Neural cell (in vitro differentiated cells): ENCODE data around the gene RAMP3. TPM values are rescaled to one million over a fixed set of nuclear protein-coding genes. Genes with fewer than 3 reads are reported as not detected.

Source experiments
- H2AFZ ChIP-seq: fragments of 200-600, 300-800 bp; sonication (generic), shearing (Covaris generic); 2 replicates; pipeline ENCODE4 v1.6.0; 2014; ENCODE audit warnings: low read depth, mild to moderate bottlenecking, antibody characterized with exemption, low read length, moderate library complexity
- H3F3A ChIP-seq: fragments of 200-600 bp; shearing (Covaris generic); 2 replicates; pipeline ENCODE4 v1.6.1; 2016; ENCODE audit warnings: mild to moderate bottlenecking, moderate library complexity, mixed read lengths, antibody characterized with exemption, low read length; ENCODE audit not compliant: insufficient read depth, poor library complexity, severe bottlenecking
- H3K27ac ChIP-seq: fragments of 200-600, 300-800 bp; sonication (generic), shearing (Covaris generic); 2 replicates; pipeline ENCODE4 v1.5.1; 2014; ENCODE audit warnings: mild to moderate bottlenecking, low read length, moderate library complexity
- H3K27me3 ChIP-seq: fragments of 300-800, 200-600 bp; sonication (generic), shearing (Covaris generic); 2 replicates; pipeline ENCODE4 v1.6.0; 2014; ENCODE audit warnings: mild to moderate bottlenecking, low read depth, low read length, moderate library complexity; ENCODE audit not compliant: insufficient read depth
- H3K36me3 ChIP-seq: fragments of 300-800, 200-600 bp; sonication (generic), shearing (Covaris generic); 2 replicates; pipeline ENCODE4 v1.5.1; 2014; ENCODE audit warnings: mild to moderate bottlenecking, antibody characterized with exemption, low read length, moderate library complexity; ENCODE audit not compliant: insufficient read depth
- H3K4me2 ChIP-seq: fragments of 300-800, 200-600 bp; sonication (generic), shearing (Covaris generic); 2 replicates; pipeline ENCODE4 v1.6.0; 2014; ENCODE audit warnings: mild to moderate bottlenecking, low read length
- H3K4me3 ChIP-seq: fragments of 300-800, 200-600 bp; sonication (generic), shearing (Covaris generic); 2 replicates; pipeline ENCODE4 v1.5.1; 2014; ENCODE audit warnings: mild to moderate bottlenecking, low read length, moderate library complexity
- H3K79me2 ChIP-seq: fragments of 200-600 bp; shearing (Covaris generic); replicated peaks from 2 replicates; pipeline ENCODE4 v1.6.0; 2014; ENCODE audit warnings: mild to moderate bottlenecking, low read length, moderate library complexity; ENCODE audit not compliant: insufficient read depth
- H3K9ac ChIP-seq: fragments of 300-800, 200-600 bp; sonication (generic), shearing (Covaris generic); 2 replicates; pipeline ENCODE4 v1.6.1; 2016; ENCODE audit warnings: mild to moderate bottlenecking, low read length, mixed read lengths
- H3K9me2 ChIP-seq: fragments of 200-600 bp; shearing (Covaris generic); 2 replicates; pipeline ENCODE4 v1.6.1; 2016; ENCODE audit warnings: mild to moderate bottlenecking, low read length, mixed read lengths; ENCODE audit not compliant: insufficient read depth
- H3K9me3 ChIP-seq: fragments of 200-600, 300-800 bp; sonication (generic), shearing (Covaris generic); 2 replicates; pipeline ENCODE4 v1.6.1; 2016; ENCODE audit warnings: mild to moderate bottlenecking, mixed run types, low read length, moderate library complexity, mixed read lengths
- H4K20me1 ChIP-seq: fragments of 200-600 bp; shearing (Covaris generic); 2 replicates; pipeline ENCODE4 v1.6.1; 2016; ENCODE audit warnings: mild to moderate bottlenecking, mixed run types; ENCODE audit not compliant: insufficient read depth
- CTCF ChIP-seq: fragments of 450-650 bp; IDR thresholded peaks from 2 replicates; pipeline ENCODE4 v1.5.1; 2014; ENCODE audit warnings: antibody characterized with exemption, mild to moderate bottlenecking, moderate library complexity; ENCODE audit not compliant: poor library complexity, severe bottlenecking
- EP300 ChIP-seq: fragments of 450-650 bp; conservative IDR thresholded peaks from 2 replicates; pipeline ENCODE4 v1.6.1; 2014; ENCODE audit warnings: antibody characterized with exemption, mild to moderate bottlenecking, moderate library complexity; ENCODE audit not compliant: poor library complexity, severe bottlenecking
- EZH2 ChIP-seq: fragments of 200-600, 300-800 bp; shearing (Covaris generic), sonication (generic); IDR thresholded peaks from 2 replicates; pipeline ENCODE4 v1.6.1; 2014; ENCODE audit warnings: antibody characterized with exemption, low read length, borderline replicate concordance, mild to moderate bottlenecking; ENCODE audit not compliant: insufficient read depth, poor library complexity, severe bottlenecking
- MXI1 ChIP-seq: fragments of 450-650 bp; conservative IDR thresholded peaks from 2 replicates; pipeline ENCODE4 v1.6.1; 2014; ENCODE audit warnings: antibody characterized with exemption, mild to moderate bottlenecking; ENCODE audit not compliant: poor library complexity, severe bottlenecking
- POLR2AphosphoS5 ChIP-seq: IDR thresholded peaks from 2 replicates; pipeline ENCODE4 v1.6.1; 2012
- RAD21 ChIP-seq: fragments of 450-650 bp; conservative IDR thresholded peaks from 2 replicates; pipeline ENCODE4 v1.6.1; 2014; ENCODE audit warnings: antibody characterized with exemption, mild to moderate bottlenecking, moderate library complexity
- REST ChIP-seq: IDR thresholded peaks from 2 replicates; pipeline ENCODE4 v1.6.1; 2012; ENCODE audit warnings: borderline replicate concordance
- SMC3 ChIP-seq: fragments of 450-650 bp; conservative IDR thresholded peaks from 2 replicates; pipeline ENCODE4 v1.6.1; 2014; ENCODE audit warnings: antibody characterized with exemption, mild to moderate bottlenecking, moderate library complexity; ENCODE audit not compliant: poor library complexity
- TAF1 ChIP-seq: IDR thresholded peaks from 2 replicates; pipeline ENCODE4 v1.6.1; 2012; ENCODE audit warnings: low read depth
- polyA plus RNA-seq: library from polyadenylated mRNA; depleted of rRNA; stranded (reverse); fragments of >200 nt; gene quantifications from 2 replicates; pipeline ENCODE4 v1.2.3, GENCODE V29; 2014

Gene RAMP3
- polyA plus RNA-seq, 1 donor from 2014 or later, result not detected

GRCh38 chr7:45118889-45119331 is 38.7 kb upstream of the RAMP3 start:
- H3K9me3 ChIP-seq, result no peaks in the 10 kb centered on the region
- no peaks in the 10 kb centered on the region for H3F3A ChIP-seq
- no peak overlapping the region for H3K27ac ChIP-seq
- no peak overlapping the region for H3K4me3 ChIP-seq
- no peaks in the 10 kb centered on the region for H3K36me3 ChIP-seq
- no peaks in the 10 kb centered on the region for H3K27me3 ChIP-seq
- H3K9me2 ChIP-seq, result no peaks in the 10 kb centered on the region
- no peaks in the 10 kb centered on the region for H4K20me1 ChIP-seq
- no peak overlapping the region for H2AFZ ChIP-seq
- TF ChIP-seq REST (no peak), EP300 (no peak), CTCF (no peak), POLR2AphosphoS5 (no peak), EZH2 (no peak), MXI1 (no peak), SMC3 (no peak), RAD21 (no peak), TAF1 (no peak)
- no peak overlapping the region for H3K9ac ChIP-seq
- H3K4me2 ChIP-seq, result no peak overlapping the region
- no peaks in the 10 kb centered on the region for H3K79me2 ChIP-seq

- TF ChIP-seq POLR2AphosphoS5 (no peak), CTCF (no peak), RAD21 (no peak), TAF1 (no peak), EZH2 (no peak), EP300 (no peak), REST (no peak), SMC3 (no peak), MXI1 (no peak)
- H3K27ac ChIP-seq, result no peak overlapping the region
- H3K4me2 ChIP-seq, result no peak overlapping the region
- H3K9ac ChIP-seq, result no peak overlapping the region
- no peak overlapping the region for H3K4me3 ChIP-seq
- H3F3A ChIP-seq, result no peaks in the 10 kb centered on the region
- no peaks in the 10 kb centered on the region for H3K9me2 ChIP-seq
- no peaks in the 10 kb centered on the region for H3K27me3 ChIP-seq
- no peaks in the 10 kb centered on the region for H3K9me3 ChIP-seq
- H4K20me1 ChIP-seq, result no peaks in the 10 kb centered on the region
- no peaks in the 10 kb centered on the region for H3K36me3 ChIP-seq
- H2AFZ ChIP-seq, result no peak overlapping the region
- H3K79me2 ChIP-seq, result no peaks in the 10 kb centered on the region
These were observed 38.0 kb upstream of the RAMP3 start for GRCh38 chr7:45119550-45119949.
